Sigmoid colon (tissue), 7 donors: ENCODE measurements around the gene AUTS2. TPM values are rescaled to one million over a fixed set of nuclear protein-coding genes. Genes with fewer than 3 reads are reported as not detected.

Source experiments
- DNase-seq: peaks from one replicate; pipeline ENCODE4 v3.0.0-alpha.2; 2019
- H3K27ac ChIP-seq, 4 donors: fragments of 200-600 bp; sonication (generic); one replicate each; pipeline ENCODE4 v1.5.1; 2016 to 2019; ENCODE audit warnings: mild to moderate bottlenecking in 1 of 4
- H3K27me3 ChIP-seq, 3 donors: fragments of 200-600 bp; sonication (generic); one replicate each; pipeline ENCODE4 v1.5.1; 2019; ENCODE audit warnings: mild to moderate bottlenecking in 1 of 3
- H3K36me3 ChIP-seq, 4 donors: fragments of 200-600 bp; sonication (generic); one replicate each; pipeline ENCODE4 v1.5.1; 2016 to 2019
- H3K4me1 ChIP-seq, 4 donors: fragments of 200-600 bp; sonication (generic); one replicate each; pipeline ENCODE4 v1.5.1; 2017 to 2019
- H3K4me3 ChIP-seq, 4 donors: fragments of 200-600 bp; sonication (generic); one replicate each; pipeline ENCODE4 v1.5.1; 2017 to 2019; ENCODE audit warnings: mild to moderate bottlenecking in 2 of 4, moderate library complexity in 1 of 4
- H3K9me3 ChIP-seq, 4 donors: fragments of 200-600 bp in 3 of 4; sonication (generic) in 3 of 4; one replicate each; pipeline versions ENCODE4 v1.5.1 to v1.6.1; 2013 to 2019
- CTCF ChIP-seq, 4 experiments: fragments of 450-650 bp in 3 of 4; fragments of 200-600 bp in 1 of 4; IDR thresholded peaks; one replicate each; pipeline ENCODE4 v1.5.1; 2016 to 2019; ENCODE audit warnings: antibody characterized with exemption in 4 of 4, mild to moderate bottlenecking in 3 of 4, moderate library complexity in 2 of 4
- EP300 ChIP-seq, 4 donors: sonication (generic); formaldehyde crosslinking; IDR thresholded peaks; one replicate each; pipeline ENCODE4 v1.6.1; 2017; ENCODE audit warnings: antibody characterized with exemption in 4 of 4
- POLR2A ChIP-seq, 2 donors: fragments of 450-650 bp; IDR thresholded peaks; one replicate each; pipeline ENCODE4 v1.6.1; 2016; ENCODE audit warnings: antibody characterized with exemption in 2 of 2, mild to moderate bottlenecking in 2 of 2, moderate library complexity in 2 of 2
- POLR2AphosphoS5 ChIP-seq, 4 donors: sonication (generic); formaldehyde crosslinking; IDR thresholded peaks; one replicate each; pipeline ENCODE4 v1.6.1; 2017; ENCODE audit warnings: antibody characterized with exemption in 4 of 4
- WGBS, 2 donors: extraction: QIAGEN DNeasy Blood & Tissue Kit; methylation state at CpG; one replicate each; pipeline ENCODE4 v1.1.7; 2013; 5-methylcytosine and 5-hydroxymethylcytosine counted together
- intact Hi-C: fragments of 100-400 bp; cut with DNase I; formaldehyde crosslinking; loops from one replicate; pipeline ENCODE4 v1.15.1; 2023
- polyA plus RNA-seq, 3 donors: library from polyadenylated mRNA; stranded (reverse); fragments of 200-250 nt; gene quantifications; one replicate each; pipeline ENCODE4 v1.2.3, GENCODE V29; 2013
- total RNA-seq, 4 donors: library from RNA; depleted of rRNA; stranded (reverse); fragments of >200 nt; gene quantifications; one replicate each; pipeline ENCODE4 v1.1.0, GENCODE V29; 2016
- donor health status: healthy with polysubstance abuse.
- donor health status: Bipolar disorder and iron deficiency.
- donor health status: healthy.

Gene AUTS2
- total and polyA plus RNA-seq, 7 donors, result 3.6 to 55.7 (median 25.5) TPM

- Histone ChIP-seq H3K4me3 (no peak overlapping the region), H3K36me3 (no peaks in the 10 kb centered on the region), H3K4me1 (peaks cover 0 to 19% (median 18%) of the 10 kb centered on the region in 4 donors), H3K9me3 (no peaks in the 10 kb centered on the region), H3K27me3 (no peaks in the 10 kb centered on the region), H3K27ac (no peak overlapping the region)
- intact Hi-C loops, result no loop called here
- no peak for DNase-seq
- 13 to 63% methylated on average over 2 of the region's 2 CpGs for WGBS, 2 donors
- TF ChIP-seq POLR2A (IDR thresholded peaks at IDR 0.05) (no peak), POLR2AphosphoS5 (IDR thresholded peaks at IDR 0.05) (no peak), EP300 (IDR thresholded peaks at IDR 0.05) (no peak), CTCF (IDR thresholded peaks at IDR 0.05) (no peak)
Observed at GRCh38 chr7:69567800-69568199, 30.5 kb upstream of the AUTS2 start.

- 79 to 88% methylated on average over 6 of the region's 6 CpGs for WGBS, 2 donors
- Histone ChIP-seq H3K4me1 (peaks cover 0 to 19% (median 18%) of the 10 kb centered on the region in 4 donors), H3K4me3 (no peak overlapping the region), H3K36me3 (no peaks in the 10 kb centered on the region), H3K27me3 (no peaks in the 10 kb centered on the region), H3K9me3 (no peaks in the 10 kb centered on the region), H3K27ac (no peak overlapping the region)
- TF ChIP-seq POLR2A (IDR thresholded peaks at IDR 0.05) (no peak), POLR2AphosphoS5 (IDR thresholded peaks at IDR 0.05) (no peak), EP300 (IDR thresholded peaks at IDR 0.05) (no peak), CTCF (IDR thresholded peaks at IDR 0.05) (no peak)
- DNase-seq, result no peak
- intact Hi-C loops, result no loop called here
Observed at GRCh38 chr7:69568266-69568665, 30.0 kb upstream of the AUTS2 start.

- no peaks in the 10 kb centered on the region for H3K4me1 ChIP-seq
- no peaks in the 10 kb centered on the region for H3K36me3 ChIP-seq
- H3K27me3 ChIP-seq, result no peaks in the 10 kb centered on the region
- 78 to 90% methylated on average over 4 of the region's 4 CpGs for WGBS, 2 donors
- no peak for TF ChIP-seq CTCF (IDR thresholded peaks at IDR 0.05)
- no peak for TF ChIP-seq POLR2A (IDR thresholded peaks at IDR 0.05)
- no peak for TF ChIP-seq EP300 (IDR thresholded peaks at IDR 0.05)
- TF ChIP-seq POLR2AphosphoS5 (IDR thresholded peaks at IDR 0.05), result no peak
- H3K4me3 ChIP-seq, result no peak overlapping the region
- no peaks in the 10 kb centered on the region for H3K9me3 ChIP-seq
- intact Hi-C loops, result no loop called here
- H3K27ac ChIP-seq, result no peak overlapping the region
- DNase-seq, result no peak
Observed at GRCh38 chr7:69575651-69576050, 22.6 kb upstream of the AUTS2 start.

GRCh38 chr7:69577221-69577620, 21.1 kb upstream of the AUTS2 start:
- Histone ChIP-seq H3K36me3 (no peaks in the 10 kb centered on the region), H3K4me1 (no peaks in the 10 kb centered on the region), H3K27ac (no peak overlapping the region), H3K27me3 (no peaks in the 10 kb centered on the region), H3K9me3 (no peaks in the 10 kb centered on the region), H3K4me3 (no peak overlapping the region)
- DNase-seq, result no peak
- no peak for TF ChIP-seq POLR2A (IDR thresholded peaks at IDR 0.05)
- no peak for TF ChIP-seq EP300 (IDR thresholded peaks at IDR 0.05)
- TF ChIP-seq POLR2AphosphoS5 (IDR thresholded peaks at IDR 0.05), result no peak
- TF ChIP-seq CTCF (IDR thresholded peaks at IDR 0.05), result no peak
- intact Hi-C loops, result no loop called here

GRCh38 chr7:69585169-69585568, 13.1 kb upstream of the AUTS2 start:
- TF ChIP-seq POLR2A (IDR thresholded peaks at IDR 0.05) (no peak), EP300 (IDR thresholded peaks at IDR 0.05) (no peak), POLR2AphosphoS5 (IDR thresholded peaks at IDR 0.05) (no peak), CTCF (IDR thresholded peaks at IDR 0.05) (no peak)
- 97 to 98% methylated on average over 1 of the region's 1 CpG for WGBS, 2 donors
- no peaks in the 10 kb centered on the region for H3K4me1 ChIP-seq
- no peaks in the 10 kb centered on the region for H3K27me3 ChIP-seq
- DNase-seq, result no peak
- no peaks in the 10 kb centered on the region for H3K9me3 ChIP-seq
- no peak overlapping the region for H3K4me3 ChIP-seq
- no peaks in the 10 kb centered on the region for H3K36me3 ChIP-seq
- H3K27ac ChIP-seq, result no peak overlapping the region
- intact Hi-C loops, result no loop called here
